GM10266 (cell line): ENCODE data around the gene GRIA3.

Experiments used
- DNase-seq: peaks from one replicate; pipeline ENCODE4 v3.0.0; 2012; ENCODE audit errors: extremely low spot score
- CTCF ChIP-seq: IDR thresholded peaks from 2 replicates; pipeline ENCODE4 v1.5.1; 2012; ENCODE audit warnings: mild to moderate bottlenecking, low read depth; ENCODE audit not compliant: control insufficient read depth, insufficient read depth; ENCODE audit errors: missing control alignments

The GRIA3 gene

GRCh38 chrX:123223409-123223808 lies 39.3 kb downstream of the GRIA3 start:
- DNase-seq: no peak
- no peak for TF ChIP-seq CTCF

GRCh38 chrX:123223859-123224258 lies 39.8 kb downstream of the GRIA3 start:
- DNase-seq: no peak
- TF ChIP-seq CTCF: no peak

GRCh38 chrX:123230798-123231197 lies 46.7 kb downstream of the GRIA3 start:
- no peak for DNase-seq

GRCh38 chrX:123236859-123237258 lies 52.8 kb downstream of the GRIA3 start:
- DNase-seq: no peak

More at GRCh38 chrX:123230798-123231197, 46.7 kb downstream of the GRIA3 start:
- no peak for TF ChIP-seq CTCF

GRCh38 chrX:123237271-123237670 lies 53.2 kb downstream of the GRIA3 start:
- TF ChIP-seq CTCF: no peak
- no peak for DNase-seq

More at GRCh38 chrX:123236859-123237258, 52.8 kb downstream of the GRIA3 start:
- no peak for TF ChIP-seq CTCF

- TF ChIP-seq CTCF: no peak
- no peak for DNase-seq
Measured at GRCh38 chrX:123254457-123254856, 70.4 kb downstream of the GRIA3 start.

- DNase-seq: no peak
- no peak for TF ChIP-seq CTCF
Measured at GRCh38 chrX:123256378-123256777, 72.3 kb downstream of the GRIA3 start.
